ENCODE measurements around the gene JMJD8.
A peak's percentile ranks its signal among the peaks of the same experiment; 100 is the strongest.

JMJD8 gene

DNA sequence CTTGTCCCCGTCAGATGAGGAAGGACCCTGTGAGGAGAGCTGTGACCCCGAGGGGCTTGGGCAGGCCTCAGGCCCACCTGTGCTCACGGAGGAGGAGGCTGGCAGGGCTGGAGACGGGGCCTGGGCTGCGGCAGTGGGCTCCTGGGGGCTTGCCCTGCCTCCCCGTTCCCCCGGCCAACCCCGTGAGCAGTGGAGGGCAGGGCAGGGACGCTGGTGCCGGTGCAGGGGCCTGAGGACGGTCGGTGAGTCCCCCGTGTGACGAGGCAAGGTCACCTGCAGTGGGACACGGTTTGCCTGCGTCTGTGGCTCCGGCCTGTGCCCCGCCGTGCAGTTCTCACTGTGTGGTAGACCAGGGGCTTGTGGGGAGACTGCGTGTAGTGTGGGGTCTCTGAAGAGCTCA is 24.5 kb downstream of the JMJD8 start:
- no peak for DNase-seq

GRCh38 chr16:658679-659571 is 25.2 kb downstream of the JMJD8 start:
- no peak for DNase-seq

GRCh38 chr16:657487-657886 is 26.6 kb downstream of the JMJD8 start:
- DNase-seq: no peak

GRCh38 chr16:654034-654433 is 30.1 kb downstream of the JMJD8 start:
- no peak for DNase-seq

GRCh38 chr16:652454-653305 is 31.5 kb downstream of the JMJD8 start:
- DNase-seq: no peak

DNA sequence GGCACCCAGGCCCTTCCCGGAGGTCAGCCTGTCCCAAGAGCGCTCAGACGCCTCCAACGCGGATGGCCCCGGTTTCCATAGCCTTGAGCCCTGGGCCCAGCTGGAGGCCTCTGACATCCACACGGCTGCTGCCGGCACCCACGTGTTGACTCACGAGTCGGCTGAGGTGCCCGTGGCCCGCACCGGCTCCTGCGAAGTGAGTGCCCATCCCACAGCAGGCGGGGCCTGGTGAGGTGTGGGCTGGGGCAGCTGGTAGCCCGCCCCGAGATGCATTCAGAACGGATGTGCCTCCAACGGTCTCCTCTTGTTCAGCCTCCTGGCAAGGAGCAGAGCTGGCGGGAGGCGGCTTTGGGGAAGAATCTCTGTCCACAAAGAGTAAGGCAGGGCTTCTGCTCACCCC is 32.3 kb downstream of the JMJD8 start:
- no peak for DNase-seq

DNA sequence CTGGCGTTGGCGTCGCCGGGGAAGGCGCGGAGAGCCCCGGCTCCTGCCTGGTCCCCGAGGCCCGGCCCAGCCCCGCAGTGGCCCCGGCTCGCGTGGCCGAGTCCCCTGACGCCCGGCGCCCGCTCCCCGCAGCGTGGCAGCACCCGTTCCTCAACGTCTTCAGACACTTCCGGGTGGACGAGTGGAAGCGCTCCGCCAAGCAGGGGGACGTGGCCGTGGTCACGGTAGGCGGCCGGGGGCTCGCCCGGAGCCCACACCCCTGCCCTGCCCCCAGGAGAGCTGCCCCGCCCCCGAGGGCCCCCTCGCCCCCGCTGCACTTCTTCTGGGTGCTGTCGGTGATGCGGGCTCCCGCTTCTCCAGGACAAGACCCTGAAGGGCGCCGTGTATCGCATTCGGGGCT is 34.5 kb downstream of the JMJD8 start:
- DNase-seq: peak in 1 of 3 experiments; percentile 64

- DNase-seq: peak; percentile 90 to 98 (median 93)
These were observed 35.1 kb downstream of the JMJD8 start, which contains the start of gene WDR90 for GRCh38 chr16:648781-649589. Gene WDR90, plus strand, starts transcription at chr16:649365. Its CDS starts 52 bp downstream, at chr16:649417.

- DNase-seq: peak in 2 of 3 experiments; percentile 38 to 44
These were observed 35.9 kb downstream of the JMJD8 start for GRCh38 chr16:648071-648780.

DNA sequence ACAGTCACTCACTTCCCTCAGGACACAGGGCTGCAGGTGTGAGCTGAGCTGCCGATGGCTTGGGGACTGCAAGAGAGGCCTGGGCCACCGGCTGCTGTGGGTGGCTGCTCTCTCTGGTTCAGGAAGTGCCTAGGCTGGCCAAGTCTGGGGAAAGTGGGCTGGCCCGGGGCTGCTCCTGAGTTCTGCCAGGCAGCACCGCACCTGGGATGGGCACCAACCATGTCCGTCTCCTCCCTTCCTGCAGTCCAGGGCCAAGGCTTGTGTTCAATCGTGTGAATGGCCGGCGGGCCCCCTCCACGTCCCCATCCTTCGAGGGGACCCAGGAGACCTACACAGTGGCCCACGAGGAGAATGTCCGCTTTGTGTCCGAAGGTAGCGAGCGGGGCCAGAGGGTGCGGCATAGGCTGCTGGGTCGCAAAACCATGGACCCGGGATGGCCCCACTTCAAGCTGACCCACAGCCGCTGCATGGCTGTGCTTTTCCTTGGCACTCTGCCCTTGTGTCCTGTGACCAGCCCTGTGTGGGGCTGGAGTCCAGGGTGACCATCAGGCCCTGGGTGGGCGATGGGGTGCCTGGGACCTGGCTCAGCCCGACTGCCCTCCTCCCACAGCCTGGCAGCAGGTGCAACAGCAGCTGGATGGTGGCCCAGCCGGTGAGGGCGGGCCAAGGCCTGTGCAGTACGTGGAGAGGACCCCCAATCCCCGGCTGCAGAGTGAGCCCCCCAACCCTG is 36.8 kb downstream of the JMJD8 start:
- no peak for DNase-seq

GRCh38 chr16:646679-647172 is 37.4 kb downstream of the JMJD8 start:
- no peak for DNase-seq

DNA sequence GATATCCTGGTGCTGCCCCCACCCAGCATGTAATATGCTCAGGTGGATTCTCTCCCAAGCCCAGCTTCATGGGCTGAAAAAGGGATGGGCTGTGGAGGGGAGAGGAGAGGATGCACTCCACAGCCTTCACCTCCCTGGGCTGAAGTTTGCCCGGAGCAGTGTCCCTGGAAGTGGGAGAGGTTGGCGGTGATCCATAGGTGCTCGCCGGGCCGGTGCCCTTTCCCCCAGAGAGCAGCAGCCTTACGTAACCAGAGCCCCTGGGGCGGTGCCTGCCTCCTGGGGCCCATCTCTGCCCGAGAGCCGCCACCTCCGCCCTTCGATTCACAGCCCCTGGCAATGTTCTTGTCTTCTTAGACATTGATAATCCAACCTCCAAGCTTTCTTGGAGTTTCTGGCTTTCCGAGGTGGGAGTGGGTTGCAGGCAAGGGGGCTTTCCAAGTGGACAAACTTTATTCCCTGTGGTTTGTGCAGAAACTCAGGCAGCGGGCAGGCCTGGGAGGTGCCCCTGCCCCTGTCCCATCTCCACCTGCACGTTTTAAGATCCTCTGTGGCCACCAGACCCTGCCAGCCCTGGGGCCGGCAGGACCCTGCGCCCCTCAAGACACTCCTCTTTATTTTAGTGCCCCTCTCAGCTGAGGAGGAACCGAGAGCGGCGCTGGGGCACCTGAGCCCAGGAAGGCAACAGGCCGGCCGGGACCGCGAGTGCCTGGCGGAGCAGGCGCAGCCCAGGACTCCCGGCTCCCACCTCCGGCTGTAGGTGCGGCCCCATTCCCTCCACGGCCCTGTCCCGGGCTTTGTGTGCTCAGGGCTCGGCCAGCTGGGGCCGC is 38.1 kb downstream of the JMJD8 start:
- no peak for DNase-seq

- DNase-seq: no peak
These were observed 39.6 kb downstream of the JMJD8 start for GRCh38 chr16:644556-644955.

- DNase-seq: no peak
These were observed 41.1 kb downstream of the JMJD8 start for GRCh38 chr16:643050-643368.

DNA sequence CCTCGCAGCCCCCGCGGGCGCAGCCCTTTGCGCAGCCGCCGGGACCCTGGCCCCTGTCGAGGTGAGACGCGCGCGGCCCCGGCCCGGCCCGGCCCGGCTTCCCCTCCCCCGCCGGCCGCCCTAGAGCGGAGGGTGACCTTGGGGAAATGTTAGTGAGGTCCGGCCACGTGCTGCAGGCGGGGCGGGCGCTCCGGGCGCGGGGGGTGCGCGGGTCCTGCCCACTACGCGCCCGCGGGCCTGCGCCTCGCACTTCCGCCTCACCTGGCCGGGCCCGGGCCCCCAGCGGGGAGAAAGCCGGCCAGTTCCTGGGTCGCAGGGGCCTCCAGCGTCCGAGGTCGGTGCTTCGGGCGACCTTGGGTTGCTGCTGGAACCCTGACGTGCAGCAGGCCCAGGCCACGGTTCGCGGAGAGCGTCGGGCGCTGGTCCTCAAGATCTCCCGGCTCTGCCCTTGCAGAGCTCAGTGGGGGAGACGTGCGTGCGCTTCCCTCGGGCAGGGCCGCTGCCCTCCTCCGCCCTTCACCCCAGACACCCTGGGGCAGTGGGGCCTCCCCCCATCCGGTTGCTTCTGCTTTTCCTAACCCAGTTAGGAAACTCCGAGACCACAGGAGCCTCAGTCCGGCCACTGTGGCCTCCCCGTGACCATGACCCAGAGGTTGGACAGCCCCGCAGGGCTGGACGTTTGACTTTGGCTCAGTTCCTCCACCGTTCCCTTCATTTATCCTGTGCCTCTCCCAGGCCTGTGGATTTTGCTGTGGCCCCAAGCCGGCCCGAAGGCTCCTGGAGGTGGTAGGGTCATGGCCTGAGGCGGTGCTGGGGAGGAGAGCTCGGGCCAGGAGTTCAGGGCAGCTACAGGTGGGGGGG is 41.7 kb downstream of the JMJD8 start:
- peak; percentile 63 to 77 (median 67) for DNase-seq

DNA sequence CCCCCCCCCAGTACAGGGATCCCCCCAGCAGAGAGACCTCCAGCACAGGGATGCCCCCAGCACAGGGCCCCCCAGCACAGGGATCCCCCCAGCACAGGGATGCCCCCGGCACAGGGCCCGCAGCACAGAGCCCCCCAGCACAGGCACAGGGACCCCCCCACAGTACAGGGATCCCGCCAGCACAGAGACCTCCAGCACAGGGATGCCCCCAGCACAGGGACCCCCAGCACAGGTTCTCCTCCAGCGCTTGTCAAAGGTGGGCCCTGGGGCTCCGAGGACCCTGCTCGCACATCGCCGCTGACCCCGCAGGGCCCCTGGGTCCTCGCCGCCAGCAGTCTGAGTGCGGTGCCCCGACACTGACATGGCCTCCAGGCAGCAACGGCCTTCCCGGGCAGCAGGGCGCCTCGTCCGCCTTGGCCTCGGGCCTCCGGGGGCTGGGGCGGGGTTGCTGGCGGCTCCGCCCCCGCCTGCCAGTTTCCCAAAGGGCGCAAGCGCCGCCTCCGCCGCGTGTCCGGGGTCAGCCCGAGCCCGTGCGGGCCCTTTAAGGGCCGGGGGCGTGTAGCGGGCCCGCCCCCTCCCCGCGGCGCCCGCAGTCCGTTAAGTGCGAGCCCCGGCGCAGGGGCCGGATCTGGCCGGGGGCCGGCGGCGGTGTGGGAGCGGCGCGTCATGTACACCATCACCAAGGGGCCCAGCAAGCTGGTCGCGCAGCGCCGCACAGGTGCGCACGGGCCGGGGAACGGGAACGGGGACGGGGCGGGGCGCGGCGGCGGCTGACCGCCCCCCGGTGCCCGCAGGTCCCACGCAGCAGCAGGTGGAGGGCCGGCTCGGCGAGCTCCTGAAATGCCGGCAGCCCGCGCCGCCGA is 42.6 kb downstream of the JMJD8 start, which contains the start of gene MCRIP2:
TSS of gene MCRIP2 (plus strand) at position 503 of the 863 bp plus-strand sequence. CDS start at position 667, 164 bp downstream.
- peak; percentile 82 to 94 (median 85) for DNase-seq

GRCh38 chr16:640614-641013 is 43.5 kb downstream of the JMJD8 start:
- DNase-seq: no peak

GRCh38 chr16:638836-639235 is 45.3 kb downstream of the JMJD8 start:
- no peak for DNase-seq
